ENCODE results near the gene CDH10. TPM values are rescaled to one million over a fixed set of nuclear protein-coding genes. Genes with fewer than 3 reads are reported as not detected.

Gene CDH10
- total and polyA plus RNA-seq, 2 donors (not counting 1 experiment from before 2014, with no cell fraction given) = not detected

DNA sequence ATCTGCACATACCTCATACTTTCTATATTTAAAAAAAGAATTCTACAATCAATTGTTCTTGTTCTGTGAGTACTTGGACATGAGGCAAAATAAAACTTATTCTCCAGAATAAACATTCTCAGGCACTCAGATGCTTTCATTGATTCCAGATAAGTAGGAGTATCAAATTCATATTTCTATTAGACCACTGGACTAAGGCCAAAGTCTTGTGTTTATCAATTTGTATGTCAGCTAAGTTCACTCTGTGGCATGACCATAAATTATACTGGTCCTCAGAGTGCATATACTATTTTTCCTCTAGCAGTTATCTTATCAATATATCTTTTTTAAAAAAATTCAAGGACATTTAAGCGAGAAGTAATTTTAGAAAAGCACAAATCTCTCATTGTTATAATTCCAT, 28.2 kb downstream of the CDH10 start:
- H4K20me1 ChIP-seq (ENCODE audit: control insufficient read depth, insufficient read depth, low read length, poor library complexity, severe bottlenecking) = no peaks in the 10 kb centered on the region
- no peaks in the 10 kb centered on the region for H3K9me3 ChIP-seq (ENCODE audit: control extremely low read depth in 1 of 3, control insufficient read depth in 2 of 3, insufficient read depth in 1 of 3, low read length in 2 of 3)
- intact Hi-C loops (cut with micrococcal nuclease) = no loop called here
- H3K27ac ChIP-seq (ENCODE audit: low read length in 2 of 2) = no peak overlapping the region
- H3K79me2 ChIP-seq (ENCODE audit: control insufficient read depth, insufficient read depth, low read length) = no peaks in the 10 kb centered on the region
- no peak overlapping the region for H3K4me2 ChIP-seq (replicated peaks; ENCODE audit: low read depth, low read length, poor library complexity, severe bottlenecking)
- H3K9ac ChIP-seq (ENCODE audit: low read length) = no peak overlapping the region
- POLR2A ChIA-PET = no interaction called here
- Mint-ChIP-seq H3K27me3 (no peaks in the 10 kb centered on the region), H3K4me3 (no peak overlapping the region), H3K4me1 (no peaks in the 10 kb centered on the region), H3K9me3 (ENCODE audit: insufficient read depth) (peaks cover 4% of the 10 kb centered on the region), H3K27ac (no peak overlapping the region)
- H3K4me3 ChIP-seq (ENCODE audit: control extremely low read depth in 1 of 5, extremely low read depth in 1 of 5, insufficient read depth in 1 of 5, low read depth in 2 of 5, low read length in 4 of 5) = no peak overlapping the region
- no CpG with 5 or more reads among the region's 1 CpG for WGBS (ENCODE audit: insufficient coverage)
- DNase-seq (no peak), ATAC-seq (ENCODE audit: low read depth) (no peak)
- CTCF ChIA-PET = no interaction called here
- H3K4me1 ChIP-seq (ENCODE audit: control insufficient read depth in 2 of 2, insufficient read depth in 2 of 2, low read length in 2 of 2) = no peaks in the 10 kb centered on the region
- no peaks in the 10 kb centered on the region for H3K27me3 ChIP-seq (replicated peaks in 1 of 4; ENCODE audit: control extremely low read depth in 1 of 4, control insufficient read depth in 3 of 4, insufficient read depth in 4 of 4, low read length in 3 of 4)
- TF ChIP-seq EZH2 (IDR thresholded peaks at IDR 0.05; ENCODE audit: borderline replicate concordance, insufficient read depth, low read depth, low read length, poor library complexity, severe bottlenecking) = no peak
- TF ChIP-seq CTCF (IDR thresholded peaks at IDR 0.05) = no peak
- no peaks in the 10 kb centered on the region for H3K36me3 ChIP-seq (replicated peaks in 1 of 2; ENCODE audit: control extremely low read depth in 1 of 2, control insufficient read depth in 1 of 2, extremely low read depth in 1 of 2, insufficient read depth in 2 of 2, low read length in 1 of 2)
- H2AFZ ChIP-seq (ENCODE audit: insufficient read depth, low read depth, low read length, poor library complexity, severe bottlenecking) = no peak overlapping the region

DNA sequence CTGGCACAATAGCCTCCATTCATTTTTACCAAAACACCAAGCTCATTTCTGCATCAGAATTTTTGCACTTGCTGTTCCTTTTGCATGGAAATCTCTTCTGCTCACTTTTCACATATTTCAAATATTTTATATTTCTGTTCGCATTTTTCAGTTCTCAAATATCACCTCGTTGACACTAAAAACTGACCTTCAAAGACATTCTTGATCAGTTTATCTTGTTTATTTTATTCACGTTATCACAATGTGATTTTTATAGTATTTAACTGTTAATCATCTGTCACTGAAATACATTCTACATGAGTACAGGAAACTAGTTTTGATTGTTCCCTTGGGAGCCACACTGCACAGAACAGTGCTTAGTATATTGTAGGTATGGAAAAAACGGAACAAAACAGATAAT, 29.6 kb downstream of the CDH10 start:
- no peak overlapping the region for H3K9ac ChIP-seq (ENCODE audit: low read length)

More for the DNA sequence above, 29.6 kb downstream of the CDH10 start:
- WGBS (ENCODE audit: insufficient coverage) = no CpG with 5 or more reads among the region's 4 CpGs
- Mint-ChIP-seq H3K4me1 (no peaks in the 10 kb centered on the region), H3K27me3 (no peaks in the 10 kb centered on the region), H3K4me3 (no peak overlapping the region), H3K9me3 (ENCODE audit: insufficient read depth) (peaks cover 4% of the 10 kb centered on the region), H3K27ac (no peak overlapping the region)
- no peaks in the 10 kb centered on the region for H3K27me3 ChIP-seq (replicated peaks in 1 of 4; ENCODE audit: control extremely low read depth in 1 of 4, control insufficient read depth in 3 of 4, insufficient read depth in 4 of 4, low read length in 3 of 4)
- no peaks in the 10 kb centered on the region for H3K9me3 ChIP-seq (ENCODE audit: control extremely low read depth in 1 of 3, control insufficient read depth in 2 of 3, insufficient read depth in 1 of 3, low read length in 2 of 3)
- H3K4me2 ChIP-seq (replicated peaks; ENCODE audit: low read depth, low read length, poor library complexity, severe bottlenecking) = no peak overlapping the region
- CTCF ChIA-PET = no interaction called here
- no peaks in the 10 kb centered on the region for H3K79me2 ChIP-seq (ENCODE audit: control insufficient read depth, insufficient read depth, low read length)
- H2AFZ ChIP-seq (ENCODE audit: insufficient read depth, low read depth, low read length, poor library complexity, severe bottlenecking) = no peak overlapping the region
- no peak for DNase-seq
- POLR2A ChIA-PET = no interaction called here
- intact Hi-C loops (cut with micrococcal nuclease) = no loop called here
- ATAC-seq (ENCODE audit: low read depth) = no peak
- no peak overlapping the region for H3K4me3 ChIP-seq (ENCODE audit: control extremely low read depth in 1 of 5, extremely low read depth in 1 of 5, insufficient read depth in 1 of 5, low read depth in 2 of 5, low read length in 4 of 5)
- no peaks in the 10 kb centered on the region for H3K4me1 ChIP-seq (ENCODE audit: control insufficient read depth in 2 of 2, insufficient read depth in 2 of 2, low read length in 2 of 2)
- no peaks in the 10 kb centered on the region for H3K36me3 ChIP-seq (replicated peaks in 1 of 2; ENCODE audit: control extremely low read depth in 1 of 2, control insufficient read depth in 1 of 2, extremely low read depth in 1 of 2, insufficient read depth in 2 of 2, low read length in 1 of 2)
- no peak for TF ChIP-seq CTCF (IDR thresholded peaks at IDR 0.05)
- TF ChIP-seq EZH2 (IDR thresholded peaks at IDR 0.05; ENCODE audit: borderline replicate concordance, insufficient read depth, low read depth, low read length, poor library complexity, severe bottlenecking) = no peak
- H3K27ac ChIP-seq (ENCODE audit: low read length in 2 of 2) = no peak overlapping the region
- H4K20me1 ChIP-seq (ENCODE audit: control insufficient read depth, insufficient read depth, low read length, poor library complexity, severe bottlenecking) = no peaks in the 10 kb centered on the region

Measured in B cell (primary cell).